Stimulated activated CD8-positive, alpha-beta memory T cell treated with anti-CD3 and anti-CD28 coated beads, Interleukin-2, amount 100 ng/mL, for 1 hour (primary cell): ENCODE measurements around the gene RNF25.

ENCODE experiments used
- DNase-seq, 2 donors: peaks; one replicate each; pipeline ENCODE4 v3.0.0-alpha.2; 2020; ENCODE audit warnings: low read depth in 2 of 2

RNF25 gene

GRCh38 chr2:218623366-218623705 lies 48.5 kb downstream of the RNF25 start:
- DNase-seq, result no peak

GRCh38 chr2:218622606-218623365 lies 49.0 kb downstream of the RNF25 start:
- no peak for DNase-seq

GRCh38 chr2:218621007-218621406 lies 50.8 kb downstream of the RNF25 start:
- DNase-seq, result no peak

GRCh38 chr2:218618102-218618860 lies 53.5 kb downstream of the RNF25 start:
- no peak for DNase-seq

GRCh38 chr2:218615868-218616315 lies 55.9 kb downstream of the RNF25 start:
- no peak for DNase-seq
